ENCODE data around the gene NDN.

The NDN gene

GRCh38 chr15:23642413-23643044 is 44.6 kb downstream of the NDN start:
- peak; percentile 9 for DNase-seq (ENCODE audit: low spot score)

Data from hematopoietic multipotent progenitor cell treated with erythropoietin and hydrocortisone succinate and interleukin-3 and kit ligand, for 15 days (in vitro differentiated cells).